SK-N-SH treated with all-trans-retinoic acid at 6 μM for 48 hours (cell line): ENCODE results near the gene GPC5.

Experiments used
- ATAC-seq: fragments of 200-7000 bp; cut with Tn5 transposase; 3 replicates; pipeline ENCODE4 v1.9.1; 2020; ENCODE audit warnings: mild to moderate bottlenecking, moderate library complexity
- ARNTL ChIP-seq: fragments of 450-650 bp; formaldehyde crosslinking; IDR thresholded peaks from 2 replicates; pipeline ENCODE4 v1.5.0; 2020; ENCODE audit warnings: low read depth, mild to moderate bottlenecking, moderate library complexity, borderline replicate concordance
- BACH2 ChIP-seq: fragments of 250-450 bp; sonication (Bioruptor Pico); IDR thresholded peaks from 2 replicates; pipeline ENCODE4 v1.9.0; 2021; ENCODE audit warnings: mild to moderate bottlenecking, borderline replicate concordance
- CREB5 ChIP-seq: fragments of 250-450 bp; sonication (Bioruptor Pico); IDR thresholded peaks from 2 replicates; pipeline ENCODE4 v1.5.1; 2020; ENCODE audit warnings: low read depth, mild to moderate bottlenecking, moderate library complexity
- CSDC2 ChIP-seq: fragments of 250-450 bp; sonication (Bioruptor Pico); IDR thresholded peaks from 2 replicates; pipeline ENCODE4 v1.5.0; 2020; ENCODE audit warnings: mild to moderate bottlenecking, moderate library complexity
- CSRNP3 ChIP-seq: fragments of 250-450 bp; sonication (Bioruptor Pico); IDR thresholded peaks from 2 replicates; pipeline ENCODE4 v1.5.1; 2021; ENCODE audit warnings: mild to moderate bottlenecking, moderate library complexity
- ESRRG ChIP-seq: fragments of 250-450 bp; sonication (Bioruptor Pico); IDR thresholded peaks from 2 replicates; pipeline ENCODE4 v1.6.1; 2021; ENCODE audit warnings: mild to moderate bottlenecking
- GLIS3 ChIP-seq: fragments of 250-450 bp; sonication (Bioruptor Pico); IDR thresholded peaks from 2 replicates; pipeline ENCODE4 v1.5.0; 2020; ENCODE audit warnings: mild to moderate bottlenecking, moderate library complexity
- OSR1 ChIP-seq: fragments of 250-450 bp; sonication (Bioruptor Pico); IDR thresholded peaks from 2 replicates; pipeline ENCODE4 v1.8.0; 2022; ENCODE audit warnings: moderate library complexity, mild to moderate bottlenecking, inconsistent platforms
- PATZ1 ChIP-seq: fragments of 250-450 bp; sonication (Bioruptor Pico); IDR thresholded peaks from 2 replicates; pipeline ENCODE4 v1.8.0; 2020; ENCODE audit warnings: mild to moderate bottlenecking, moderate library complexity, borderline replicate concordance
- POU6F1 ChIP-seq: fragments of 250-450 bp; sonication (Bioruptor Pico); IDR thresholded peaks from 2 replicates; pipeline ENCODE4 v1.8.0; 2021; ENCODE audit warnings: low read depth, mild to moderate bottlenecking, moderate library complexity, borderline replicate concordance
- PPARA ChIP-seq: fragments of 250-450 bp; sonication (Bioruptor Pico); IDR thresholded peaks from 2 replicates; pipeline ENCODE4 v1.5.0; 2020; ENCODE audit warnings: mild to moderate bottlenecking, borderline replicate concordance
- RARB ChIP-seq: fragments of 250-450 bp; sonication (Bioruptor Pico); IDR thresholded peaks from 2 replicates; pipeline ENCODE4 v1.8.0; 2021; ENCODE audit warnings: mild to moderate bottlenecking, moderate library complexity
- SNAI2 ChIP-seq: fragments of 250-450 bp; sonication (Bioruptor Pico); IDR thresholded peaks from 2 replicates; pipeline ENCODE4 v1.5.0; 2020; ENCODE audit warnings: mild to moderate bottlenecking, moderate library complexity
- TCF4 ChIP-seq: fragments of 250-450 bp; sonication (Bioruptor Pico); IDR thresholded peaks from 2 replicates; pipeline ENCODE4 v1.8.0; 2021; ENCODE audit warnings: mild to moderate bottlenecking, moderate library complexity, borderline replicate concordance
- TOX ChIP-seq: fragments of 250-450 bp; sonication (Bioruptor Pico); IDR thresholded peaks from 2 replicates; pipeline ENCODE4 v1.8.0; 2021; ENCODE audit warnings: mild to moderate bottlenecking, moderate library complexity, borderline replicate concordance
- TSHZ2 ChIP-seq: fragments of 250-450 bp; sonication (Bioruptor Pico); IDR thresholded peaks from 2 replicates; pipeline ENCODE4 v1.5.0; 2020; ENCODE audit warnings: mild to moderate bottlenecking, moderate library complexity
- ZC3H10 ChIP-seq: fragments of 250-450 bp; sonication (Bioruptor Pico); IDR thresholded peaks from 2 replicates; pipeline ENCODE4 v1.5.1; 2021; ENCODE audit warnings: mild to moderate bottlenecking, moderate library complexity
- ZFP3 ChIP-seq: fragments of 250-450 bp; sonication (Bioruptor Pico); IDR thresholded peaks from 2 replicates; pipeline ENCODE4 v1.5.0; 2020; ENCODE audit warnings: mild to moderate bottlenecking, moderate library complexity
- ZFP30 ChIP-seq: fragments of 450-650 bp; formaldehyde crosslinking; IDR thresholded peaks from 2 replicates; pipeline ENCODE4 v1.5.0; 2022; ENCODE audit warnings: mild to moderate bottlenecking, moderate library complexity
- ZNF565 ChIP-seq: fragments of 450-650 bp; formaldehyde crosslinking; conservative IDR thresholded peaks from 2 replicates; pipeline ENCODE4 v1.5.0; 2020; ENCODE audit warnings: low read depth, mild to moderate bottlenecking, moderate library complexity
- ZNF70 ChIP-seq: fragments of 450-650 bp; formaldehyde crosslinking; IDR thresholded peaks from 2 replicates; pipeline ENCODE4 v1.5.0; 2020; ENCODE audit warnings: mild to moderate bottlenecking, moderate library complexity
- ZNF8 ChIP-seq: fragments of 450-650 bp; formaldehyde crosslinking; IDR thresholded peaks from 2 replicates; pipeline ENCODE4 v1.5.0; 2020; ENCODE audit warnings: mild to moderate bottlenecking, moderate library complexity

The GPC5 gene

GRCh38 chr13:92265408-92265807 is 867.0 kb downstream of the GPC5 start:
- ATAC-seq = no peak
- TF ChIP-seq ESRRG (CRISPR knock-in tag) = no peak
- TF ChIP-seq OSR1 (CRISPR knock-in tag) = no peak
- no peak for TF ChIP-seq TSHZ2 (CRISPR knock-in tag)
- TF ChIP-seq ZC3H10 (CRISPR knock-in tag) = no peak
- TF ChIP-seq PPARA (CRISPR knock-in tag) = no peak
- TF ChIP-seq ZNF8 = no peak
- TF ChIP-seq CREB5 (CRISPR knock-in tag) = no peak
- TF ChIP-seq ZNF565 (CRISPR knock-in tag) = no peak
- no peak for TF ChIP-seq RARB (CRISPR knock-in tag)
- no peak for TF ChIP-seq SNAI2
- no peak for TF ChIP-seq CSRNP3
- TF ChIP-seq TOX (CRISPR knock-in tag) = no peak
- no peak for TF ChIP-seq TCF4 (CRISPR knock-in tag)
- no peak for TF ChIP-seq ZNF70
- no peak for TF ChIP-seq BACH2 (CRISPR knock-in tag)
- TF ChIP-seq POU6F1 = no peak
- TF ChIP-seq ARNTL (CRISPR knock-in tag) = no peak
- TF ChIP-seq CSDC2 (CRISPR knock-in tag) = no peak
- TF ChIP-seq ZFP3 (CRISPR knock-in tag) = no peak
- TF ChIP-seq GLIS3 (CRISPR knock-in tag) = no peak

- TF ChIP-seq TSHZ2 (CRISPR knock-in tag) (no peak), PATZ1 (CRISPR knock-in tag) (no peak), CSRNP3 (no peak), ZNF8 (no peak), ARNTL (CRISPR knock-in tag) (no peak), ESRRG (CRISPR knock-in tag) (no peak), ZC3H10 (CRISPR knock-in tag) (no peak), CSDC2 (CRISPR knock-in tag) (no peak), ZFP30 (CRISPR knock-in tag) (no peak)
- ATAC-seq = no peak
Measured at GRCh38 chr13:92270990-92271389, 872.6 kb downstream of the GPC5 start.
